Tibial nerve (tissue), 3 donors: ENCODE measurements around the gene SELENOS.

Source experiments
- CTCF ChIP-seq, 5 experiments: fragments of 200-600 bp in 3 of 5; fragments of 450-650 bp in 2 of 5; sonication (generic) in 3 of 5; IDR thresholded peaks; one replicate each; pipeline ENCODE4 v1.5.1; 2016 to 2019; ENCODE audit warnings: antibody characterized with exemption in 5 of 5, mild to moderate bottlenecking in 3 of 5, moderate library complexity in 2 of 5
- POLR2A ChIP-seq, 2 donors: fragments of 450-650 bp; IDR thresholded peaks; one replicate each; pipeline ENCODE4 v1.6.1; 2017; ENCODE audit warnings: antibody characterized with exemption in 2 of 2, mild to moderate bottlenecking in 2 of 2, moderate library complexity in 2 of 2

DNA sequence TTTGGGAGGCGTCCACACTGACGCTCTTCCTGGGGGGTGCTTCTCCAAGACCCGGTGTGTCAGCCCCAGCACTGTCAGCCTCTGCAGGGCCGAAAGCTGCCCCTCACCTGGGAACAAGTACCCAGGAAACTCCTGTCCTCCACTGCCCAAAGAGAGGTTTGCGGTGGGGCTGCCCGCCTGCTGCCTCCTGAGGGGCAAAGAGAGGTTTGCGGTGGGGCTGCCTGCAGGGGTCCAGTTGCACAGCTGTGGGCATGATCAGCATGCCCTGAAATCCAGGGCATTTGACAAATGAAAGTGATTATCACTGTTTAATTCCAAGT, 32.8 kb upstream of the SELENOS start:
- TF ChIP-seq POLR2A (IDR thresholded peaks at IDR 0.05) (no peak), CTCF (IDR thresholded peaks at IDR 0.05) (no peak)
